GM23338 (cell line): ENCODE measurements around the gene NEK3. TPM values are rescaled to one million over a fixed set of nuclear protein-coding genes. Genes with fewer than 3 reads are reported as not detected.
"Not testable (repeated sequence)": the region's sequence is repeated elsewhere in the genome, so short reads cannot be mapped to it uniquely, and the experiment has no call there.

Experiments
- ATAC-seq: fragments of 200-7000 bp; cut with Tn5 transposase; 3 replicates; pipeline ENCODE4 v1.9.1; 2020
- DNase-seq: peaks from one replicate; pipeline ENCODE4 v3.0.0-alpha.2; 2015; ENCODE audit warnings: low spot score
- H2AFZ ChIP-seq: fragments of 200-600 bp; sonication (generic); 2 replicates; pipeline ENCODE4 v1.8.0; 2016; ENCODE audit warnings: antibody characterized with exemption, mild to moderate bottlenecking, moderate library complexity
- H3F3A ChIP-seq: fragments of 200-600 bp; sonication (generic); replicated peaks from 2 replicates; pipeline ENCODE4 v1.8.0; 2017; ENCODE audit warnings: antibody characterized with exemption, mixed run types, low read depth
- H3K27ac ChIP-seq: fragments of 200-600 bp; sonication (generic); 2 replicates; pipeline ENCODE4 v1.6.1; 2016; ENCODE audit warnings: low read depth
- H3K27me3 ChIP-seq: fragments of 200-600 bp; sonication (generic); 2 replicates; pipeline ENCODE4 v1.8.0; 2016; ENCODE audit warnings: mild to moderate bottlenecking, mixed run types, moderate library complexity; ENCODE audit not compliant: insufficient read depth
- H3K36me3 ChIP-seq: fragments of 200-600 bp; sonication (generic); 2 replicates; pipeline ENCODE4 v1.8.0; 2016; ENCODE audit warnings: mild to moderate bottlenecking; ENCODE audit not compliant: insufficient read depth
- H3K4me1 ChIP-seq: fragments of 200-600 bp; sonication (generic); 2 replicates; pipeline ENCODE4 v1.8.0; 2016; ENCODE audit warnings: mild to moderate bottlenecking, moderate library complexity; ENCODE audit not compliant: insufficient read depth
- H3K4me2 ChIP-seq: fragments of 200-600 bp; sonication (generic); 2 replicates; pipeline ENCODE4 v1.7.1; 2017; ENCODE audit warnings: mixed run types
- H3K4me3 ChIP-seq: fragments of 200-600 bp; sonication (generic); 2 replicates; pipeline ENCODE4 v1.6.1; 2016; ENCODE audit warnings: mixed run types
- H3K79me2 ChIP-seq: fragments of 200-600 bp; sonication (generic); replicated peaks from 2 replicates; pipeline ENCODE4 v1.8.0; 2017; ENCODE audit warnings: mild to moderate bottlenecking; ENCODE audit not compliant: insufficient read depth
- H3K9me2 ChIP-seq: fragments of 200-600 bp; sonication (generic); 2 replicates; pipeline ENCODE4 v1.8.0; 2017; ENCODE audit not compliant: insufficient read depth
- H4K20me1 ChIP-seq: fragments of 200-600 bp; sonication (generic); replicated peaks from 2 replicates; pipeline ENCODE4 v1.8.0; 2017; ENCODE audit warnings: mild to moderate bottlenecking; ENCODE audit not compliant: insufficient read depth
- H3K27ac Mint-ChIP-seq: 2 replicates; pipeline ENCODE4 v1.8.0; 2020; ENCODE audit warnings: inconsistent platforms, mild to moderate bottlenecking, moderate library complexity, mixed read lengths
- H3K27me3 Mint-ChIP-seq: 3 replicates; pipeline ENCODE4 v1.8.0; 2022; ENCODE audit warnings: low read depth, mild to moderate bottlenecking, moderate library complexity, mixed read lengths, inconsistent platforms; ENCODE audit not compliant: insufficient read depth, poor library complexity
- H3K36me3 Mint-ChIP-seq: 3 replicates; pipeline ENCODE4 v1.8.0; 2021; ENCODE audit warnings: low read depth, mild to moderate bottlenecking, inconsistent platforms, moderate library complexity, mixed read lengths
- H3K4me1 Mint-ChIP-seq: 3 replicates; pipeline ENCODE4 v1.8.0; 2020; ENCODE audit warnings: mild to moderate bottlenecking, inconsistent platforms, mixed read lengths
- H3K4me3 Mint-ChIP-seq: 3 replicates; pipeline ENCODE4 v1.8.0; 2021; ENCODE audit warnings: moderate library complexity, mild to moderate bottlenecking, inconsistent platforms, mixed read lengths
- H3K9me3 Mint-ChIP-seq: 3 replicates; pipeline ENCODE4 v1.8.0; 2020; ENCODE audit warnings: moderate library complexity, mild to moderate bottlenecking, inconsistent platforms, mixed read lengths
- JUNB ChIP-seq: IDR thresholded peaks from one replicate; pipeline ENCODE4 v1.6.1; 2016; ENCODE audit warnings: antibody characterized with exemption; ENCODE audit not compliant: unreplicated experiment
- NANOG ChIP-seq: IDR thresholded peaks from 2 replicates; pipeline ENCODE4 v1.6.1; 2016; ENCODE audit warnings: antibody characterized with exemption, borderline replicate concordance
- STAT1 ChIP-seq: IDR thresholded peaks from one replicate; pipeline ENCODE4 v1.6.1; 2016; ENCODE audit warnings: antibody characterized with exemption; ENCODE audit not compliant: unreplicated experiment
- ZNF114 ChIP-seq: fragments of 250-450 bp; sonication (Bioruptor Pico); IDR thresholded peaks from 2 replicates; pipeline ENCODE4 v1.5.0; 2020; ENCODE audit warnings: mild to moderate bottlenecking, moderate library complexity
- ZNF331 ChIP-seq: fragments of 250-450 bp; sonication (Bioruptor Pico); IDR thresholded peaks from 2 replicates; pipeline ENCODE4 v1.5.0; 2020; ENCODE audit warnings: low read depth, mild to moderate bottlenecking, moderate library complexity
- polyA plus RNA-seq: library from polyadenylated mRNA; unstranded; fragments of >200 nt; fragmentation: Nextera tagmentation; extraction: Ambion mirVana; gene quantifications from 2 replicates; pipeline ENCODE4 v1.2.1, GENCODE V29; 2016
- total RNA-seq: library from RNA; depleted of rRNA; stranded (reverse); fragments of >200 nt; shearing (Covaris generic); gene quantifications from 2 replicates; pipeline ENCODE4 v1.2.3, GENCODE V29; 2014
- TF ChIP-seq, protein P1 (sequence below), 2 experiments: fragments of 200-600 bp in 1 of 2; sonication (generic) in 1 of 2; conservative IDR thresholded peaks; 2 replicates each; pipeline versions ENCODE4 v1.5.1 to v1.6.1; 2016 to 2017; ENCODE audit warnings: antibody characterized with exemption in 2 of 2, low read depth in 2 of 2, mild to moderate bottlenecking in 2 of 2, moderate library complexity in 1 of 2
- TF ChIP-seq, protein P2 (sequence below): IDR thresholded peaks from 2 replicates; pipeline ENCODE4 v1.6.1; 2016; ENCODE audit warnings: antibody characterized with exemption
- TF ChIP-seq, protein P3 (sequence below): IDR thresholded peaks from one replicate; pipeline ENCODE4 v1.6.1; 2018; ENCODE audit warnings: antibody characterized with exemption; ENCODE audit not compliant: unreplicated experiment

Gene NEK3
- total and polyA plus RNA-seq, 2 experiments from 2014 or later = 26.7 to 26.8 TPM

DNA sequence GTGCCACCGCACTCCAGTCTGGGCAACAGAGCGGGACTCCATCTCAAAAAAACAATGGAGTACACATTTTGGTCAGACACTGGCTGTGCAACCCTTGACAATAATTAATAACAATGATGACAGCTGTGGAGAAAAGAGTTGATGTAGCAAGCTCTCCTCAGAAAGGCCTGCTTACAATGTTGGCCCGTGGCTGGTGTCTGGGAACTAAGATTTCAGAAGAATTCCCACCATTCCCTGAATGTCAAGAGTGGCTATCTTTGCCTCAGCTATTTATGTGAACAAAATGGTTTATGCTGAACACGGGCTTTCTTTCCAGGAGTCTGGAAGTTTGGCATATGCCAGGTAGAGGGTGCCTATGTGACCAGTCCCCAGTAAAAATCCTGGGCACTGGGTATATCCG lies 56.0 kb downstream of the NEK3 start (continued):
- TF ChIP-seq, protein P1, sequence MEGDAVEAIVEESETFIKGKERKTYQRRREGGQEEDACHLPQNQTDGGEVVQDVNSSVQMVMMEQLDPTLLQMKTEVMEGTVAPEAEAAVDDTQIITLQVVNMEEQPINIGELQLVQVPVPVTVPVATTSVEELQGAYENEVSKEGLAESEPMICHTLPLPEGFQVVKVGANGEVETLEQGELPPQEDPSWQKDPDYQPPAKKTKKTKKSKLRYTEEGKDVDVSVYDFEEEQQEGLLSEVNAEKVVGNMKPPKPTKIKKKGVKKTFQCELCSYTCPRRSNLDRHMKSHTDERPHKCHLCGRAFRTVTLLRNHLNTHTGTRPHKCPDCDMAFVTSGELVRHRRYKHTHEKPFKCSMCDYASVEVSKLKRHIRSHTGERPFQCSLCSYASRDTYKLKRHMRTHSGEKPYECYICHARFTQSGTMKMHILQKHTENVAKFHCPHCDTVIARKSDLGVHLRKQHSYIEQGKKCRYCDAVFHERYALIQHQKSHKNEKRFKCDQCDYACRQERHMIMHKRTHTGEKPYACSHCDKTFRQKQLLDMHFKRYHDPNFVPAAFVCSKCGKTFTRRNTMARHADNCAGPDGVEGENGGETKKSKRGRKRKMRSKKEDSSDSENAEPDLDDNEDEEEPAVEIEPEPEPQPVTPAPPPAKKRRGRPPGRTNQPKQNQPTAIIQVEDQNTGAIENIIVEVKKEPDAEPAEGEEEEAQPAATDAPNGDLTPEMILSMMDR (conservative IDR thresholded peaks at IDR 0.05; ENCODE audit: low read depth in 2 of 2) = no peak
- TF ChIP-seq NANOG (no peak), ZNF331 (CRISPR knock-in tag) (no peak)
- TF ChIP-seq, protein P2, sequence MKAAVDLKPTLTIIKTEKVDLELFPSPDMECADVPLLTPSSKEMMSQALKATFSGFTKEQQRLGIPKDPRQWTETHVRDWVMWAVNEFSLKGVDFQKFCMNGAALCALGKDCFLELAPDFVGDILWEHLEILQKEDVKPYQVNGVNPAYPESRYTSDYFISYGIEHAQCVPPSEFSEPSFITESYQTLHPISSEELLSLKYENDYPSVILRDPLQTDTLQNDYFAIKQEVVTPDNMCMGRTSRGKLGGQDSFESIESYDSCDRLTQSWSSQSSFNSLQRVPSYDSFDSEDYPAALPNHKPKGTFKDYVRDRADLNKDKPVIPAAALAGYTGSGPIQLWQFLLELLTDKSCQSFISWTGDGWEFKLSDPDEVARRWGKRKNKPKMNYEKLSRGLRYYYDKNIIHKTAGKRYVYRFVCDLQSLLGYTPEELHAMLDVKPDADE = no peak
- TF ChIP-seq, protein P3, sequence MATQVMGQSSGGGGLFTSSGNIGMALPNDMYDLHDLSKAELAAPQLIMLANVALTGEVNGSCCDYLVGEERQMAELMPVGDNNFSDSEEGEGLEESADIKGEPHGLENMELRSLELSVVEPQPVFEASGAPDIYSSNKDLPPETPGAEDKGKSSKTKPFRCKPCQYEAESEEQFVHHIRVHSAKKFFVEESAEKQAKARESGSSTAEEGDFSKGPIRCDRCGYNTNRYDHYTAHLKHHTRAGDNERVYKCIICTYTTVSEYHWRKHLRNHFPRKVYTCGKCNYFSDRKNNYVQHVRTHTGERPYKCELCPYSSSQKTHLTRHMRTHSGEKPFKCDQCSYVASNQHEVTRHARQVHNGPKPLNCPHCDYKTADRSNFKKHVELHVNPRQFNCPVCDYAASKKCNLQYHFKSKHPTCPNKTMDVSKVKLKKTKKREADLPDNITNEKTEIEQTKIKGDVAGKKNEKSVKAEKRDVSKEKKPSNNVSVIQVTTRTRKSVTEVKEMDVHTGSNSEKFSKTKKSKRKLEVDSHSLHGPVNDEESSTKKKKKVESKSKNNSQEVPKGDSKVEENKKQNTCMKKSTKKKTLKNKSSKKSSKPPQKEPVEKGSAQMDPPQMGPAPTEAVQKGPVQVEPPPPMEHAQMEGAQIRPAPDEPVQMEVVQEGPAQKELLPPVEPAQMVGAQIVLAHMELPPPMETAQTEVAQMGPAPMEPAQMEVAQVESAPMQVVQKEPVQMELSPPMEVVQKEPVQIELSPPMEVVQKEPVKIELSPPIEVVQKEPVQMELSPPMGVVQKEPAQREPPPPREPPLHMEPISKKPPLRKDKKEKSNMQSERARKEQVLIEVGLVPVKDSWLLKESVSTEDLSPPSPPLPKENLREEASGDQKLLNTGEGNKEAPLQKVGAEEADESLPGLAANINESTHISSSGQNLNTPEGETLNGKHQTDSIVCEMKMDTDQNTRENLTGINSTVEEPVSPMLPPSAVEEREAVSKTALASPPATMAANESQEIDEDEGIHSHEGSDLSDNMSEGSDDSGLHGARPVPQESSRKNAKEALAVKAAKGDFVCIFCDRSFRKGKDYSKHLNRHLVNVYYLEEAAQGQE = no peak

DNA sequence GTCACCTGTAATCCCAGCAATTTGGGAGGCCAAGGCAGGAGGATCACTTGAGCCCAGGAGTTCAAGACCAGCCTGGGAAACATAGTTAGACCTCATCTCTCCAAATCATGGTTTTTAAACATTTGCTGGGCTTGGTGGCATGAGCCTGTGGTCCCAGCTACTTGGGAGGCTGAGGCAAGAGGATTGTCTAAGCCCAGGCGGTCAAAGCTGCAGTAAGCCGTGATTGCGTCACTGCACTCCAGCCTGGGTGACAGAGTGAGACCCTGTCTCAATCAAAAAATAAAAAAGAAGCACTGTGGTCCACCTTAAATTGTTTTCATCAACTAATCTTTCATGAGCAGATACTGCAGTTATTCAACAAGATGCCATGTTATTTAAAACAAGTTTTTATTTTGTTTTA lies 57.0 kb downstream of the NEK3 start:
- not testable (repeated sequence) for H3K27me3 ChIP-seq, H3K36me3 ChIP-seq, H2AFZ ChIP-seq, DNase-seq, H3K4me1 Mint-ChIP-seq, H3K27ac ChIP-seq, H3K27ac Mint-ChIP-seq, H3K36me3 Mint-ChIP-seq, H3K4me1 ChIP-seq, H3K9me2 ChIP-seq, H3K9me3 Mint-ChIP-seq, H3K4me3 ChIP-seq, H3K4me2 ChIP-seq, ATAC-seq, H3K79me2 ChIP-seq, H4K20me1 ChIP-seq, H3K4me3 Mint-ChIP-seq, H3K27me3 Mint-ChIP-seq, H3F3A ChIP-seq

DNA sequence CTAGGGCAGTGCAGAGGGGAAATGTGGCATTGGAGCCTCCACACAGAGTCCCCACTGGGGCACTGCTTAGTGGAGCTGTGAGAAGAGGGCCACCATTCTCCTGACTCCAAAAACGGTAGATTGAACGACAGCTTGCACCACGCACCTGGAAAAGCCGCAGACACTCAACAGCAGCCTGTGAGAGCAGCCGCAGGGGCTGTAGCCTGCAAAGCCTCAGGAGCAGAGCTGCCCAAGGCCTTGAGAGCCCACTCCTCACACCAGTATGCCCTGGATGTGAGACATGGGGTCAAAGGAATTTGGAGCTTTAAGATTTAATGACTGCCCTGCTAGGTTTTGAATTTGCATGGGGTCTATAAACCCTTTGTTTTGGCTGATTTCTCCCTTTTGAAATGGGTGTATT lies 62.2 kb downstream of the NEK3 start:
- Histone ChIP-seq H3K4me2 (peak overlapping the region; percentile 64; the same call in 1 of the 2 replicates), H3K79me2 (no peaks in the 10 kb centered on the region), H3K4me3 (no peak overlapping the region), H3F3A (no peaks in the 10 kb centered on the region), H2AFZ (peak overlapping the region; percentile 80), H3K27me3 (no peaks in the 10 kb centered on the region), H3K27ac (peak overlapping the region; percentile 53; the same call in 1 of the 2 replicates), H3K4me1 (peaks cover 6% of the 10 kb centered on the region), H4K20me1 (no peaks in the 10 kb centered on the region), H3K36me3 (no peaks in the 10 kb centered on the region), H3K9me2 (no peaks in the 10 kb centered on the region)
- Mint-ChIP-seq H3K27me3 (peaks cover 2% of the 10 kb centered on the region), H3K4me3 (no peak overlapping the region), H3K36me3 (no peaks in the 10 kb centered on the region), H3K9me3 (peaks cover 10% of the 10 kb centered on the region), H3K27ac (no peak overlapping the region), H3K4me1 (peaks cover 6% of the 10 kb centered on the region)
- peak; percentile 67 for ATAC-seq
- TF ChIP-seq ZNF331 (CRISPR knock-in tag) = no peak
- TF ChIP-seq, protein P1 (conservative IDR thresholded peaks at IDR 0.05; ENCODE audit: low read depth in 2 of 2) = no peak
- no peak for TF ChIP-seq STAT1
- TF ChIP-seq ZNF114 = no peak
- TF ChIP-seq NANOG = no peak
- no peak for TF ChIP-seq JUNB
- peak; percentile 2 for DNase-seq
